Measurements from ENCODE around the gene ATAD1. TPM values are rescaled to one million over a fixed set of nuclear protein-coding genes. Genes with fewer than 3 reads are reported as not detected.

The ATAD1 gene
- total RNA-seq, 1 donor from 2014 or later: 44.8 TPM

- DNase-seq: no peak
These were observed 104.3 kb downstream of the ATAD1 start for GRCh38 chr10:87713707-87714106.

- DNase-seq: peak; percentile 30
These were observed 105.0 kb downstream of the ATAD1 start for GRCh38 chr10:87712913-87713616.

DNA sequence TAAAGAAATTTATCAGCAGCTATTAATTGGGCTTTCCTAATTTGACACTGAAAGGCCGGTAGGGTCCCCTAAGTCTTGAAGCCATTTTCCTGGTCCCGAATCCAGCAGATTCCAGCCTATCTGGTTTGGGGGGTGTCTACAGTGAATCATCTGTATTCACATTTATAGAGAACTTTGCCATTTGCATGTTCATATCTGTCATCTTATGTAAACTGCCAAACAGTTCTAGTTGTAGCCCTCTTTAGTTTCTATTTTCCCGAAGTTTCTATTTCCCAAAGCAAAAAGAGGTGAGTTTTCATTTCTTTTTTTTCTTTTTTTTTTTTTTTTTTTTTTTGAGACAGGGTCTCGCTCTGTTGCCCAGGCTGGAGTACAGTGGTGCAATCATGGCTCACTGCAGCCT is 110.8 kb downstream of the ATAD1 start:
- no peak for DNase-seq

- DNase-seq: no peak
These were observed 111.3 kb downstream of the ATAD1 start for GRCh38 chr10:87706731-87707130.

- no peak for DNase-seq
These were observed 112.7 kb downstream of the ATAD1 start for GRCh38 chr10:87705339-87705738.

- DNase-seq: peak; percentile 42
These were observed 114.3 kb downstream of the ATAD1 start for GRCh38 chr10:87703771-87704170.

DNA sequence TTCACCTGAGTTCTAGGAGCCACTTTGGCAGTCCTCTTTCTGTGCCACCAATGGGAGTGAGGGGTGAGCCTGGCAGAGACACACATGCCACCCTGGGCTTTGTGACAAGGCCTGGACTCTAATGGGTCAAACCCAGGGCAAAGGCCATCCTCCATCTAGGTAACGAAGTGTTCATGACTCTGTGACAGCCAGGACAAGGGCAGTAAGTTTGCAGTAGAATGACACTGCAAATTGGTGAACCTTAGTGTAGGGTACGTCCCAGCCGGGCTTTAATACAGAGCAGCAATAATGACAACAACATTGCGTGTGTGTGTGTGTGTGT is 115.1 kb downstream of the ATAD1 start:
- no peak for DNase-seq

GRCh38 chr10:87702260-87702972 is 115.6 kb downstream of the ATAD1 start:
- no peak for DNase-seq

Small RNA genes within 50 kb of the gene (small RNA-seq; reads per million reads assigned to genes)
- not detected for gene RN7SL78P (ENCODE audit: low replicate concordance)

Other genes starting within 250 kb of the ATAD1 start
- gene PAPSS2, start 158.3 kb downstream of the ATAD1 start, total RNA-seq: 19.8 TPM
- 0.10 TPM for gene KLLN, start 45.3 kb upstream of the ATAD1 start, total RNA-seq
- gene PTEN, start 45.4 kb upstream of the ATAD1 start, total RNA-seq: 194 TPM